LNCaP clone FGC (cell line): ENCODE measurements around the gene CEACAM20.
"Not testable (repeated sequence)": the region's sequence is repeated elsewhere in the genome, so short reads cannot be mapped to it uniquely, and the experiment has no call there.

Experiments
- DNase-seq: peaks from one replicate; pipeline ENCODE4 v3.0.0-alpha.2; 2011; ENCODE audit warnings: low read depth
- H3K4me3 ChIP-seq: 2 replicates; pipeline ENCODE4 v1.5.1; 2011; ENCODE audit warnings: mild to moderate bottlenecking, low read depth, low read length, control low read depth
- CTCF ChIP-seq: IDR thresholded peaks from 2 replicates; pipeline ENCODE4 v1.5.1; 2012; ENCODE audit warnings: mild to moderate bottlenecking; ENCODE audit not compliant: control insufficient read depth, insufficient read depth; ENCODE audit errors: extremely low read depth

The CEACAM20 gene

GRCh38 chr19:44549507-44549906, 20.0 kb upstream of the CEACAM20 start:
- no peak for TF ChIP-seq CTCF
- no peak for DNase-seq
- H3K4me3 ChIP-seq = no peak overlapping the region

GRCh38 chr19:44548736-44549135, 19.3 kb upstream of the CEACAM20 start:
- DNase-seq = no peak
- TF ChIP-seq CTCF = no peak
- H3K4me3 ChIP-seq = no peak overlapping the region

GRCh38 chr19:44544031-44544430, 14.6 kb upstream of the CEACAM20 start:
- no peak for TF ChIP-seq CTCF
- DNase-seq = no peak
- no peak overlapping the region for H3K4me3 ChIP-seq

GRCh38 chr19:44542671-44543070, 13.2 kb upstream of the CEACAM20 start:
- no peak overlapping the region for H3K4me3 ChIP-seq
- no peak for DNase-seq
- TF ChIP-seq CTCF = no peak

GRCh38 chr19:44540736-44541135, 11.3 kb upstream of the CEACAM20 start:
- TF ChIP-seq CTCF = no peak
- H3K4me3 ChIP-seq = no peak overlapping the region
- no peak for DNase-seq

GRCh38 chr19:44539991-44540390, 10.5 kb upstream of the CEACAM20 start:
- no peak for TF ChIP-seq CTCF
- no peak for DNase-seq
- no peak overlapping the region for H3K4me3 ChIP-seq

GRCh38 chr19:44539236-44539826, 9.9 kb upstream of the CEACAM20 start:
- DNase-seq = no peak
- H3K4me3 ChIP-seq = no peak overlapping the region
- no peak for TF ChIP-seq CTCF

- not testable (repeated sequence) for DNase-seq, H3K4me3 ChIP-seq
These were observed 5.9 kb upstream of the CEACAM20 start for GRCh38 chr19:44535361-44535760.
